Ishikawa (cell line): Measurements from ENCODE around the gene CASP2.

ENCODE experiments used
- CEBPB ChIP-seq: IDR thresholded peaks from 2 replicates; pipeline ENCODE4 v1.6.1; 2012
- CREB1 ChIP-seq: IDR thresholded peaks from 2 replicates; pipeline ENCODE4 v1.6.1; 2012; ENCODE audit warnings: low read depth
- EGR1 ChIP-seq: IDR thresholded peaks from 2 replicates; pipeline ENCODE4 v1.6.1; 2012
- EP300 ChIP-seq: IDR thresholded peaks from 2 replicates; pipeline ENCODE4 v1.6.1; 2012; ENCODE audit warnings: borderline replicate concordance
- FOXM1 ChIP-seq: IDR thresholded peaks from 2 replicates; pipeline ENCODE4 v1.6.1; 2012; ENCODE audit warnings: low read depth, borderline replicate concordance
- NFIC ChIP-seq: IDR thresholded peaks from 2 replicates; pipeline ENCODE4 v1.6.1; 2012
- RAD21 ChIP-seq: IDR thresholded peaks from 2 replicates; pipeline ENCODE4 v1.6.1; 2012; ENCODE audit warnings: low read depth
- TAF1 ChIP-seq: IDR thresholded peaks from 2 replicates; pipeline ENCODE4 v1.6.1; 2012; ENCODE audit warnings: low read depth, mild to moderate bottlenecking
- TCF12 ChIP-seq: IDR thresholded peaks from 2 replicates; pipeline ENCODE4 v1.6.1; 2012; ENCODE audit warnings: low read depth
- TEAD4 ChIP-seq: IDR thresholded peaks from 2 replicates; pipeline ENCODE4 v1.6.1; 2012
- YY1 ChIP-seq: IDR thresholded peaks from 2 replicates; pipeline ENCODE4 v1.6.1; 2012; ENCODE audit warnings: low read depth
- ZBTB7A ChIP-seq: IDR thresholded peaks from 2 replicates; pipeline ENCODE4 v1.6.1; 2012; ENCODE audit warnings: low read depth
- TF ChIP-seq, protein P1 (sequence below): IDR thresholded peaks from 2 replicates; pipeline ENCODE4 v1.6.1; 2012
- TF ChIP-seq, protein P2 (sequence below): IDR thresholded peaks from 2 replicates; pipeline ENCODE4 v1.6.1; 2012; ENCODE audit warnings: low read depth, mild to moderate bottlenecking
- TF ChIP-seq, protein P3 (sequence below): IDR thresholded peaks from 2 replicates; pipeline ENCODE4 v1.6.1; 2012

CASP2 gene

DNA sequence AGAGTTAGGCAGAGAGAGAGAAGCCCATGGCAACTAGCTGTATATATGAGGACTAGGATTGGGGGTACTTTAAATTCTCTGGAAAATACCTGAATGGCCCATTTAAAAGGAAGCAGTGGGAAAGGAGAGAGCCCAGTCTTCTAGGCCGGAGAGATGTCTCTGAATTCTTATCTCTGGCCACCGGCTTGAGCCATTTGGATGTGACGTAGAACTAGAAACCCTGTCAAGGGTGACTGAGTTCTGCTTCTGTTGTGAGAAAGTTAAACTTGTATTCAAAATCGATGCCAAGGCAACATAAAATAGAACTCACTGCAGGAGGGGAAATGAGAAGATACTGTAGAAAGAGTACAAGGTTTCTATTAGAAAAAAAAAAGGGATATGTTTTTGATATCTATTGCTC is 31.2 kb upstream of the CASP2 start:
- no peak for TF ChIP-seq YY1
- no peak for TF ChIP-seq TEAD4
- no peak for TF ChIP-seq ZBTB7A
- TF ChIP-seq, protein P1, sequence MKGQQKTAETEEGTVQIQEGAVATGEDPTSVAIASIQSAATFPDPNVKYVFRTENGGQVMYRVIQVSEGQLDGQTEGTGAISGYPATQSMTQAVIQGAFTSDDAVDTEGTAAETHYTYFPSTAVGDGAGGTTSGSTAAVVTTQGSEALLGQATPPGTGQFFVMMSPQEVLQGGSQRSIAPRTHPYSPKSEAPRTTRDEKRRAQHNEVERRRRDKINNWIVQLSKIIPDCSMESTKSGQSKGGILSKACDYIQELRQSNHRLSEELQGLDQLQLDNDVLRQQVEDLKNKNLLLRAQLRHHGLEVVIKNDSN: no peak
- no peak for TF ChIP-seq TAF1
- no peak for TF ChIP-seq FOXM1
- no peak for TF ChIP-seq EP300
- no peak for TF ChIP-seq NFIC
- no peak for TF ChIP-seq EGR1
- TF ChIP-seq CREB1: no peak
- TF ChIP-seq, protein P2, sequence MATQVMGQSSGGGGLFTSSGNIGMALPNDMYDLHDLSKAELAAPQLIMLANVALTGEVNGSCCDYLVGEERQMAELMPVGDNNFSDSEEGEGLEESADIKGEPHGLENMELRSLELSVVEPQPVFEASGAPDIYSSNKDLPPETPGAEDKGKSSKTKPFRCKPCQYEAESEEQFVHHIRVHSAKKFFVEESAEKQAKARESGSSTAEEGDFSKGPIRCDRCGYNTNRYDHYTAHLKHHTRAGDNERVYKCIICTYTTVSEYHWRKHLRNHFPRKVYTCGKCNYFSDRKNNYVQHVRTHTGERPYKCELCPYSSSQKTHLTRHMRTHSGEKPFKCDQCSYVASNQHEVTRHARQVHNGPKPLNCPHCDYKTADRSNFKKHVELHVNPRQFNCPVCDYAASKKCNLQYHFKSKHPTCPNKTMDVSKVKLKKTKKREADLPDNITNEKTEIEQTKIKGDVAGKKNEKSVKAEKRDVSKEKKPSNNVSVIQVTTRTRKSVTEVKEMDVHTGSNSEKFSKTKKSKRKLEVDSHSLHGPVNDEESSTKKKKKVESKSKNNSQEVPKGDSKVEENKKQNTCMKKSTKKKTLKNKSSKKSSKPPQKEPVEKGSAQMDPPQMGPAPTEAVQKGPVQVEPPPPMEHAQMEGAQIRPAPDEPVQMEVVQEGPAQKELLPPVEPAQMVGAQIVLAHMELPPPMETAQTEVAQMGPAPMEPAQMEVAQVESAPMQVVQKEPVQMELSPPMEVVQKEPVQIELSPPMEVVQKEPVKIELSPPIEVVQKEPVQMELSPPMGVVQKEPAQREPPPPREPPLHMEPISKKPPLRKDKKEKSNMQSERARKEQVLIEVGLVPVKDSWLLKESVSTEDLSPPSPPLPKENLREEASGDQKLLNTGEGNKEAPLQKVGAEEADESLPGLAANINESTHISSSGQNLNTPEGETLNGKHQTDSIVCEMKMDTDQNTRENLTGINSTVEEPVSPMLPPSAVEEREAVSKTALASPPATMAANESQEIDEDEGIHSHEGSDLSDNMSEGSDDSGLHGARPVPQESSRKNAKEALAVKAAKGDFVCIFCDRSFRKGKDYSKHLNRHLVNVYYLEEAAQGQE: no peak
- no peak for TF ChIP-seq CEBPB
- no peak for TF ChIP-seq RAD21
- TF ChIP-seq TCF12: no peak
- TF ChIP-seq, protein P3, sequence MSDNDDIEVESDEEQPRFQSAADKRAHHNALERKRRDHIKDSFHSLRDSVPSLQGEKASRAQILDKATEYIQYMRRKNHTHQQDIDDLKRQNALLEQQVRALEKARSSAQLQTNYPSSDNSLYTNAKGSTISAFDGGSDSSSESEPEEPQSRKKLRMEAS: no peak

DNA sequence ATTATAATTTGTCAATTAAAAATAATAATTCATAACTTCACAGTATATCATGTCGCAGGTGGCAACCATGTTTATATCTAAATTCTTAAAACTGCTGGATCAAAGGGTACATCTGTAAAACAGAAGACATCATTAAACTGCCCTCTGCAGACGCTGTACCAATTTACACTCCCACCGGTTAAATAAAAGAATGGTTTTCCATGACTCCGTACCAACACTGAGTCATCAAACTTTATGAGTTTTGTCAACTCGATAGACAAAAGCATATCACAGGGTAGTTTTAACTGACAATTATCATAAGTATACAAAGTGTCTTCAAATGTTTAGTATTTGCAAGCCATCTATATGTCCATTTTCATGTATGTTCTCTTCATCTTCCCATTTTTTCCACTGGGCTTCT is 30.6 kb upstream of the CASP2 start:
- TF ChIP-seq TAF1 (no peak), TCF12 (no peak), EGR1 (no peak), NFIC (no peak), CEBPB (no peak), EP300 (no peak), CREB1 (no peak), FOXM1 (no peak), ZBTB7A (no peak), YY1 (no peak)
- TF ChIP-seq, protein P2: no peak
- TF ChIP-seq, protein P1: no peak

DNA sequence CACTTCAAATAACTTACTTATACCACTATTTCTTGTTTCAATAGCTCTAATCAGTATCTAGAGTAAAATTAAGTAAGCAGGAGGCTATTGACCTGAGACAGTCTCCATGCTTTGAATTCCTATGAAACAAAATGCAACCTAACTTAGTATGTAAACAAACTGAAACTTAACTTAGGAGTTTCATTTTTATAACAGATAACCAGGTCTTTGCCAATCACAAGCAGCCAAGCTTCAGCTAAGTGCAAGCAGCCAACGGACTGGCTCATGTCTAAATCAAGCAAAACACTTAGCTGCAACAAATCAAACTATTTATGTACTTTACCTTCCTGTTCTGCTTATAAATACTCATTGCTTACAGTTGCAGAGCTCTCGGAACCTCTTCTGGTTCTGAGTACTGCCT is 29.3 kb upstream of the CASP2 start:
- TF ChIP-seq EGR1 (no peak), ZBTB7A (no peak), YY1 (no peak), NFIC (no peak), RAD21 (no peak), CEBPB (no peak), TCF12 (no peak), EP300 (no peak), CREB1 (no peak), TEAD4 (no peak)
- TF ChIP-seq, protein P3: no peak

DNA sequence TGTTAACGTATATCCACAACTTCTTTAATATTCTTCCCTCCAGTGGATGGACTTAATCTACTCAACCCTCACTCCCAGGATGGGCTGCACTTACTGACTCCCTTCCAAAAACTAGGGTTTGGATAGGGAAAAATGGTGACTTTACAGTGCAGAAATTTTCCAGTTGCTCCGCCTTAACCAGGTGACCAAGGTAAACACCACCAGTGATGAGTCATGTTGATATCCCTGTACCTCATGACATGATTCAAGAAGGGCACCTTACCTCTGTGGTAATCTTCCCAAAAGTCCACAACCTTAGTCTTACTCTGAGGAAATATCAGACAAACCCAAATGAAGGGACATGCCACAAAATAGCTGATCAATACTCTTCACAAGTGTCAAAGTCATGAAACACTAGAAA is 28.4 kb upstream of the CASP2 start:
- TF ChIP-seq, protein P2: no peak
- no peak for TF ChIP-seq EP300
- no peak for TF ChIP-seq YY1
- no peak for TF ChIP-seq EGR1
- no peak for TF ChIP-seq FOXM1
- no peak for TF ChIP-seq TCF12
- TF ChIP-seq, protein P1: no peak
- TF ChIP-seq, protein P3: no peak
